Measurements from ENCODE around the gene PGAP3.
A peak's percentile ranks its signal among the peaks of the same experiment; 100 is the strongest.

PGAP3 gene

DNA sequence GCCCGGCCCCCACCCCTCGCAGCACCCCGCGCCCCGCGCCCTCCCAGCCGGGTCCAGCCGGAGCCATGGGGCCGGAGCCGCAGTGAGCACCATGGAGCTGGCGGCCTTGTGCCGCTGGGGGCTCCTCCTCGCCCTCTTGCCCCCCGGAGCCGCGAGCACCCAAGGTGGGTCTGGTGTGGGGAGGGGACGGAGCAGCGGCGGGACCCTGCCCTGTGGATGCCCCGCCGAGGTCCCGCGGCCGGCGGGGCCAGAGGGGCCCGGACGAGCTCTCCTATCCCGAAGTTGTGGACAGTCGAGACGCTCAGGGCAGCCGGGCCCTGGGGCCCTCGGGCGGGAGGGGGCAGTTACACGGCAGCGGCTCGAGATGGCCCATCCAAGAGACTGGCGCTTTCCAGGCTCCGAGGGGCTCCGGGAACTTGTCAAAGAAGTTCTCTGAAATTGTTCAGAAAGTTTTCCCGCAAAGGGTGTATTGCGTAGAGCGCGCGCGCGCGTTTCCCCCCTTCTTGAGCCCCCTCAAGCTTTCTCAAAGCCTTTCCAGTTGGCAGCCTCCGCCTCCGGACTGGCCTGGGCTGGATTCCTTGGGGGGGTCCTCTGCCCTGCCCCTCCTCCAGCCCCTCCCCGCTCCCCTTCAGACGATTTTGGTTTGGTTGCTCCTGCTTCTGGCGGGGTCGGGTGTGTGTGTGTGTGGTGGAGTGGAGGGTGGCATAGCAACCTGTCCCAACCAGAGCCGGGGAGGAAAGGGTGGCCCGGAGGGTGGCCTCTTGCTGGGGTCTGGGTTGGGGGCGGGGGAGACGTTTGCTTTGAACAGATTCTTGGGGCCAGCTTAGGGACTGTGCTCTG is 12.5 kb upstream of the PGAP3 start:
- Histone ChIP-seq H3K4me3 (ENCODE audit: low read depth, low read length) (peak overlapping the region; percentile 81), H3K36me3 (ENCODE audit: control insufficient read depth in 2 of 2, insufficient read depth in 1 of 2, low read length in 2 of 2) (peaks cover 0 to 25% of the 10 kb centered on the region in 2 experiments; a peak in 1 of 3 replicates), H3K4me1 (ENCODE audit: control insufficient read depth, insufficient read depth, low read length) (peaks cover 13% of the 10 kb centered on the region; the same call in 1 of the 2 replicates), H3K9me3 (ENCODE audit: control insufficient read depth, insufficient read depth, low read depth, low read length) (no peaks in the 10 kb centered on the region), H3K27ac (ENCODE audit: extremely low read depth, low read depth, low read length) (peak overlapping the region; percentile 68; the same call in 1 of the 2 replicates)
- TF ChIP-seq, protein P1, sequence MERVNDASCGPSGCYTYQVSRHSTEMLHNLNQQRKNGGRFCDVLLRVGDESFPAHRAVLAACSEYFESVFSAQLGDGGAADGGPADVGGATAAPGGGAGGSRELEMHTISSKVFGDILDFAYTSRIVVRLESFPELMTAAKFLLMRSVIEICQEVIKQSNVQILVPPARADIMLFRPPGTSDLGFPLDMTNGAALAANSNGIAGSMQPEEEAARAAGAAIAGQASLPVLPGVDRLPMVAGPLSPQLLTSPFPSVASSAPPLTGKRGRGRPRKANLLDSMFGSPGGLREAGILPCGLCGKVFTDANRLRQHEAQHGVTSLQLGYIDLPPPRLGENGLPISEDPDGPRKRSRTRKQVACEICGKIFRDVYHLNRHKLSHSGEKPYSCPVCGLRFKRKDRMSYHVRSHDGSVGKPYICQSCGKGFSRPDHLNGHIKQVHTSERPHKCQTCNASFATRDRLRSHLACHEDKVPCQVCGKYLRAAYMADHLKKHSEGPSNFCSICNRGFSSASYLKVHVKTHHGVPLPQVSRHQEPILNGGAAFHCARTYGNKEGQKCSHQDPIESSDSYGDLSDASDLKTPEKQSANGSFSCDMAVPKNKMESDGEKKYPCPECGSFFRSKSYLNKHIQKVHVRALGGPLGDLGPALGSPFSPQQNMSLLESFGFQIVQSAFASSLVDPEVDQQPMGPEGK (tag by site-specific recombination; IDR thresholded peaks at IDR 0.05): peak; percentile 88
- TF ChIP-seq ZNF600 (tag by site-specific recombination; IDR thresholded peaks at IDR 0.05) (peak; percentile 74), ZNF335 (tag by site-specific recombination; conservative IDR thresholded peaks at IDR 0.05) (peak; percentile 3), ZBTB20 (tag by site-specific recombination; IDR thresholded peaks at IDR 0.05) (peak; percentile 86), ZBTB17 (tag by site-specific recombination; IDR thresholded peaks at IDR 0.05) (0 out of 2 replicates have a peak, but pooled peaks have one; percentile 0), GLIS2 (tag by site-specific recombination; IDR thresholded peaks at IDR 0.05) (peak; percentile 65), YY2 (tag by site-specific recombination; IDR thresholded peaks at IDR 0.05) (no peak), ZNF510 (tag by site-specific recombination; IDR thresholded peaks at IDR 0.05; ENCODE audit: insufficient replicate concordance) (no peak), GLIS1 (tag by site-specific recombination; IDR thresholded peaks at IDR 0.05) (peak; percentile 89), SCRT1 (tag by site-specific recombination; IDR thresholded peaks at IDR 0.05; ENCODE audit: borderline replicate concordance) (no peak), ZNF423 (tag by site-specific recombination; IDR thresholded peaks at IDR 0.05) (peak; percentile 75)
- TF ChIP-seq, protein P2, sequence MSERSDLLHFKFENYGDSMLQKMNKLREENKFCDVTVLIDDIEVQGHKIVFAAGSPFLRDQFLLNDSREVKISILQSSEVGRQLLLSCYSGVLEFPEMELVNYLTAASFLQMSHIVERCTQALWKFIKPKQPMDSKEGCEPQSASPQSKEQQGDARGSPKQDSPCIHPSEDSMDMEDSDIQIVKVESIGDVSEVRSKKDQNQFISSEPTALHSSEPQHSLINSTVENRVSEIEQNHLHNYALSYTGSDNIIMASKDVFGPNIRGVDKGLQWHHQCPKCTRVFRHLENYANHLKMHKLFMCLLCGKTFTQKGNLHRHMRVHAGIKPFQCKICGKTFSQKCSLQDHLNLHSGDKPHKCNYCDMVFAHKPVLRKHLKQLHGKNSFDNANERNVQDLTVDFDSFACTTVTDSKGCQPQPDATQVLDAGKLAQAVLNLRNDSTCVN (tag by site-specific recombination; optimal IDR thresholded peaks at IDR 0.05): peak; percentile 56
- TF ChIP-seq, protein P3, sequence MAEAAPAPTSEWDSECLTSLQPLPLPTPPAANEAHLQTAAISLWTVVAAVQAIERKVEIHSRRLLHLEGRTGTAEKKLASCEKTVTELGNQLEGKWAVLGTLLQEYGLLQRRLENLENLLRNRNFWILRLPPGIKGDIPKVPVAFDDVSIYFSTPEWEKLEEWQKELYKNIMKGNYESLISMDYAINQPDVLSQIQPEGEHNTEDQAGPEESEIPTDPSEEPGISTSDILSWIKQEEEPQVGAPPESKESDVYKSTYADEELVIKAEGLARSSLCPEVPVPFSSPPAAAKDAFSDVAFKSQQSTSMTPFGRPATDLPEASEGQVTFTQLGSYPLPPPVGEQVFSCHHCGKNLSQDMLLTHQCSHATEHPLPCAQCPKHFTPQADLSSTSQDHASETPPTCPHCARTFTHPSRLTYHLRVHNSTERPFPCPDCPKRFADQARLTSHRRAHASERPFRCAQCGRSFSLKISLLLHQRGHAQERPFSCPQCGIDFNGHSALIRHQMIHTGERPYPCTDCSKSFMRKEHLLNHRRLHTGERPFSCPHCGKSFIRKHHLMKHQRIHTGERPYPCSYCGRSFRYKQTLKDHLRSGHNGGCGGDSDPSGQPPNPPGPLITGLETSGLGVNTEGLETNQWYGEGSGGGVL (tag by site-specific recombination; IDR thresholded peaks at IDR 0.05): peak; percentile 85
- TF ChIP-seq, protein P4, sequence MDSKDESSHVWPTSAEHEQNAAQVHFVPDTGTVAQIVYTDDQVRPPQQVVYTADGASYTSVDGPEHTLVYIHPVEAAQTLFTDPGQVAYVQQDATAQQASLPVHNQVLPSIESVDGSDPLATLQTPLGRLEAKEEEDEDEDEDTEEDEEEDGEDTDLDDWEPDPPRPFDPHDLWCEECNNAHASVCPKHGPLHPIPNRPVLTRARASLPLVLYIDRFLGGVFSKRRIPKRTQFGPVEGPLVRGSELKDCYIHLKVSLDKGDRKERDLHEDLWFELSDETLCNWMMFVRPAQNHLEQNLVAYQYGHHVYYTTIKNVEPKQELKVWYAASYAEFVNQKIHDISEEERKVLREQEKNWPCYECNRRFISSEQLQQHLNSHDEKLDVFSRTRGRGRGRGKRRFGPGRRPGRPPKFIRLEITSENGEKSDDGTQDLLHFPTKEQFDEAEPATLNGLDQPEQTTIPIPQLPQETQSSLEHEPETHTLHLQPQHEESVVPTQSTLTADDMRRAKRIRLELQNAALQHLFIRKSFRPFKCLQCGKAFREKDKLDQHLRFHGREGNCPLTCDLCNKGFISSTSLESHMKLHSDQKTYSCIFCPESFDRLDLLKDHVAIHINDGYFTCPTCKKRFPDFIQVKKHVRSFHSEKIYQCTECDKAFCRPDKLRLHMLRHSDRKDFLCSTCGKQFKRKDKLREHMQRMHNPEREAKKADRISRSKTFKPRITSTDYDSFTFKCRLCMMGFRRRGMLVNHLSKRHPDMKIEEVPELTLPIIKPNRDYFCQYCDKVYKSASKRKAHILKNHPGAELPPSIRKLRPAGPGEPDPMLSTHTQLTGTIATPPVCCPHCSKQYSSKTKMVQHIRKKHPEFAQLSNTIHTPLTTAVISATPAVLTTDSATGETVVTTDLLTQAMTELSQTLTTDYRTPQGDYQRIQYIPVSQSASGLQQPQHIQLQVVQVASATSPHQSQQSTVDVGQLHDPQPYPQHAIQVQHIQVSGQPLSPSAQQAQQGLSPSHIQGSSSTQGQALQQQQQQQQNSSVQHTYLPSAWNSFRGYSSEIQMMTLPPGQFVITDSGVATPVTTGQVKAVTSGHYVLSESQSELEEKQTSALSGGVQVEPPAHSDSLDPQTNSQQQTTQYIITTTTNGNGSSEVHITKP (tag by site-specific recombination; IDR thresholded peaks at IDR 0.05): peak; percentile 97
- ChIA-PET CTCF (interaction anchor here (0.6 to 3.5 kb wide), 15 partner anchors 12 to 258 kb away, joined by 3 to 22 read pairs (median 3); partner anchors contain the start of genes MIEN1 and PGAP3), POLR2A (interaction anchor here (0.7 to 2.4 kb wide), 26 partner anchors 9 to 413 kb away, joined by 3 to 42 read pairs (median 5); partner anchors contain the start of genes LRRC3C, MIEN1, ORMDL3 and PGAP3)

Measured in HEK293 (cell line).